Measurements from ENCODE around the gene GMDS.

DNA sequence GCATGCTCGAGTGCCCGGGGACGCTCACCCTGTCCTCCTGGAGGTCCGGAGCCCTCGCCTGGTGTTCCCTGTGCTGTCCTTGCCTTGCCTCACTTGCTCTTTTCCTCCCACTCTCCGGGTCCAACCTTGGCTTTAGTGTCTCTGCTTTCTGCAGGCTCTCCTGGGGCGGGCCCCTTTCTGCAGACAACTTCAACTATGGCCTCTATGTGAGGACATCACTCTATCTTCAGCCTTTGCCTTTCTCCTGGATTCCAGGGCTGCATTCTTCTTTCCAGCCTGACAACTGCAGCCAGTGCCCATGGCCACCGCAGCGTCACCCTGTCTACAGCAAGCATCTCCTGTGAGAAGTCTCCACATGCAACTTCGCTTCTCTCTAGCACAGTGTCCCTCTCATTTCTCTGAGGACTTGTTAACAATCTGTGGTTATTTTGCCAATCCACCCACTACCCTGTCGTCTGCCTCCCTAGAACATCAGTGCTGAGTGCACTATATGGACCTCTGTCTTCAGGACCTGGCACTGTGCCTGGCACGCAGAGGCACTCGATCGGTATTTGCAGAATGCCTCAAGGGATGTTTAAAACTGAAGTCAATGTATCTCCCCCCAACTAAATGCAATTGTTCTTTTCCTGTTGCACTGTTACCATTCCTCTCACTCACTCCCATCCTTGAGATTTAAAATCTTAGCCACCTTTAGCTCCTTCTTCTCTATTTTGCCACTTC lies 599.8 kb downstream of the GMDS start:
- TF ChIP-seq CTCF (IDR thresholded peaks at IDR 0.05; ENCODE audit: borderline replicate concordance, extremely low read depth, low read length, poor library complexity, severe bottlenecking) (no peak), EZH2 (IDR thresholded peaks at IDR 0.05; ENCODE audit: borderline replicate concordance, low read depth, low read length, severe bottlenecking) (no peak)

Measured in DND-41 (cell line).